Activated T-cell treated with anti-CD3 and anti-CD28 coated beads, Interleukin-2, amount 50 U/mL, for 4 hours (primary cell): ENCODE data around the gene GOLT1B. TPM values are rescaled to one million over a fixed set of nuclear protein-coding genes. Genes with fewer than 3 reads are reported as not detected.
"Not testable (repeated sequence)": the region's sequence is repeated elsewhere in the genome, so short reads cannot be mapped to it uniquely, and the experiment has no call there.

Experiments
- ATAC-seq, 2 donors: fragments of 200-7000 bp; cut with Tn5 transposase; one replicate each; pipeline ENCODE4 v1.10.0; 2021
- DNase-seq: peaks from one replicate; pipeline ENCODE4 v3.0.0-alpha.2; 2020
- H3K27me3 Mint-ChIP-seq: one replicate; pipeline ENCODE4 v1.8.0; 2021; ENCODE audit warnings: low read depth, mixed read lengths
- H3K36me3 Mint-ChIP-seq: one replicate; pipeline ENCODE4 v1.8.0; 2022; ENCODE audit warnings: mixed read lengths; ENCODE audit not compliant: insufficient read depth
- H3K4me1 Mint-ChIP-seq: one replicate; pipeline ENCODE4 v1.8.0; 2021; ENCODE audit warnings: low read depth, mixed read lengths
- H3K4me3 Mint-ChIP-seq: one replicate; pipeline ENCODE4 v1.8.0; 2021; ENCODE audit warnings: mild to moderate bottlenecking, moderate library complexity, mixed read lengths
- H3K9me3 Mint-ChIP-seq: one replicate; pipeline ENCODE4 v1.8.0; 2021; ENCODE audit warnings: mixed read lengths
- total RNA-seq, 3 donors: library from RNA; stranded (reverse); gene quantifications; one replicate each; pipeline ENCODE4 v1.2.1, GENCODE V29; 2021

GOLT1B gene, protein sequence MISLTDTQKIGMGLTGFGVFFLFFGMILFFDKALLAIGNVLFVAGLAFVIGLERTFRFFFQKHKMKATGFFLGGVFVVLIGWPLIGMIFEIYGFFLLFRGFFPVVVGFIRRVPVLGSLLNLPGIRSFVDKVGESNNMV
- 10 to 100 TPM; 45.5 to 49.8 (median 48.1) TPM for total RNA-seq

DNA sequence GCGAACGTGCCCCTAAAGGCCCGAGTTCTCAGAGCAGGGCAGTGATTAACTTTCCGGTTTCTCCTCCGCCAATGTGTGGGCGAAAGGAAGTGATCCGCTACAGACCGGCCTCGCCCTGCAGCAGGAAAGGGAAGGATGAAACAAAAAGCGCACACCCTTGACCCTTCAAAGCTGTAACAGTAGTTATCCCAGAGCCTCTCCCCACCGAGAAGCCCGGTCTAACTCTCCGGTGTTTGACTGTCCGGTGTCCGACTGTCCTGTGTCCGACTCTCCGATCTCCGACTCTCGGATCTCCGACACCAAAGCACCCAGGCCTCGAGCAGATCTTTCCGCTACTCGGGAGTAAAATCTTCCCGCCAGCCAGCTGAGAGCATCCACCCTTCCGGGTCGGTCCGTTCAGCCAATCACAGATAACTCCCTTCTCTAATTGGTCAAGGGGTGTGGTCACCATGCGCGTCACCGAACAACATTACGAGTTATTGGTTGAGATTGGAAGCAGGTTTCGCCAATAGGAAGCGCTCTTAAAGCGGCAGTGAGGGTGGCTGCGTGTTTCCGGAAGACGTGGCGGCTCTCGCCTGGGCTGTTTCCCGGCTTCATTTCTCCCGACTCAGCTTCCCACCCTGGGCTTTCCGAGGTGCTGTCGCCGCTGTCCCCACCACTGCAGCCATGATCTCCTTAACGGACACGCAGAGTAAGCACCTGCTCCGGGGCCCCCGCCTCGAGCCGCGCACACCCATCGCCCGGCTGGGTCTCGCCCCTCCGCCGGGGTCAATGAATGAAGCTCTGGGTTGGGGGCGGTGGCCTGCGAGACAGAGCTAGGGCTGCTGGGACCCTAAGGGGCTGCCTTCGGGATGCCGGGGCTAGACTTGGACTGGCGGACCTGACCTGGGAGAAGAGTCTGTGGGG lies at the start of gene GOLT1B, which contains the start of gene RECQL:
Gene GOLT1B, plus strand, starts transcription at position 532 of the 906 bp plus-strand sequence. Its CDS starts 135 bp downstream, at position 667.
Gene RECQL, minus strand, starts transcription at position 378 of the 906 bp plus-strand sequence. CDS start 2,065 bp downstream, outside the sequence.
- Mint-ChIP-seq H3K4me1 (peaks cover 58% of the 10 kb centered on the region), H3K4me3 (no peak within 1 kb of the TSS)
- peak; percentile 94 for ATAC-seq

DNA sequence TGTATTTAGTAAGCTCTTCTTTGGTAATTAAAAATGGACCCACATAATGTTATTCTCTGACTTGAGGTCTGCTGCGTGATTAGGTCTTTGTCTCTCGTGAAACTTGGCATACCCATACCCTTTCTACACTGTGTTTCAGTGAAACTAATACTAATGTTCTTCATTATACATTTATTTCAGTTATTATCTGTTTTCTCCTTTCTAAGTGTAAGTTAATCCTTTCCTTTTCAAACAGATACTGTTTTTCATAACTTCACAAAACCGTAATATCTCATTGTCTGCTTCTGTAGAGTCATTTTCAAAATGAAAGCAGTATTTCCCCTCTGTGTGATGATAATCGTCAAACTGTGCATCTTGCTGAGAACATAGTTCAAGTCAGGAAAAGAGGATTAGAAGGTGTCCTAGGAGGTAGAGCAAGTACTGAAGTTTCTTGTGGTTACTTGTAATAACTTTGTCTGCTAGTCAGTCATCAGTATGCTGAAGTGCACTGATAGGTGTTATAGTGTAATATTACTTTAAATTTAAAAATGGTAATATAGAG lies 48.2 kb upstream of the GOLT1B start:
- Mint-ChIP-seq H3K27me3 (no peaks in the 10 kb centered on the region), H3K4me1 (peaks cover 53% of the 10 kb centered on the region), H3K4me3 (peak overlapping the region; percentile 50), H3K9me3 (no peaks in the 10 kb centered on the region), H3K36me3 (peaks cover 41% of the 10 kb centered on the region)
- DNase-seq (no peak), ATAC-seq (peak; percentile 54)

More for the DNA sequence above, at the start of gene GOLT1B, which contains the start of gene RECQL:
- Mint-ChIP-seq H3K36me3 (peaks cover 23% of the 10 kb centered on the region), H3K9me3 (no peaks in the 10 kb centered on the region), H3K27me3 (no peaks in the 10 kb centered on the region)
- peak; percentile 83 for DNase-seq

DNA sequence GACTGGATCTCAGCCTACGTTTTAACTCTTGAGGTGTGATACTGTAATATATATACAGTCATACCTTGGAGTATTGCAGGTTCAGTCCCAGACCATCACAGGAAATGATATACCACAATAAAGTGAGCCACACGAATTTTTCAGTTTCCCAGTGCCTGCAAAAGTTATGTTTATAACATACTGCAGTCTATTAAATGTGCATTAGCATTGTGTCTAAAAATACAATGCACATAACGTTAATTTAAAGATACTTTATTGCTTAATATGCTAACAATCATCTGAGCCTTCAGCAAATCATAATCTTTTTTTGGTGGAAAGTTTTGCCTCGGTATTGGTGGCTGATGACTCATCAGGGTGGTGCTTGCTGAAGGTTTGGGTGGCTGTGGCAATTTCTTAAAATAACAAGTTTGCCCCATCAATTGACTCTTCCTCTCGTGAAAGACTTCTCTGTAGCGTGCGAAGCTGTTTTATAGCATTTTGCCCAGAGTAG lies 45.3 kb upstream of the GOLT1B start:
- peak; percentile 80 to 87 for ATAC-seq

DNA sequence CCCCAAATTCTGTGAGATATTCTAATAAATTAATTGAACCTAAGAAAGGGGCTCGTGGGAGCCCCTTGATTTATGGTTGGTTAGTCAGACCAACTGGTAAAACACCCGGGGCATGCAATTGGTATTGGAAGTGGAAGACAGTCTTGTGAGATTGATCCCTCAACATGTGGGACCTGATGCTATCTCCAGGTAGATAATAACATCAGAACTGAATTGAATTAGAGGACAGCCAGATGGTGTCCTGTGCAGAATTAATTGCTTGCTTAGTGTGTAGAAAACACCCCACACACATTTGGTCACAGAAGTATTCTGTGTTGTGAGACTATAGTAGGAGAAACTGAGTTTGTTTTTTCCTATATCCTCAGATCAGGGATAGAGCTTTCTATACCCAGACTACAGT lies 42.1 kb upstream of the GOLT1B start:
- Mint-ChIP-seq H3K27me3 (no peaks in the 10 kb centered on the region), H3K4me1 (peaks cover 37% of the 10 kb centered on the region), H3K9me3 (no peaks in the 10 kb centered on the region), H3K4me3 (no peak overlapping the region), H3K36me3 (peaks cover 53% of the 10 kb centered on the region)
- no peak for ATAC-seq
- no peak for DNase-seq

More for the DNA sequence above, 45.3 kb upstream of the GOLT1B start:
- peaks cover 54% of the 10 kb centered on the region for H3K4me1 Mint-ChIP-seq
- no peaks in the 10 kb centered on the region for H3K9me3 Mint-ChIP-seq
- DNase-seq, result peak; percentile 28
- no peaks in the 10 kb centered on the region for H3K27me3 Mint-ChIP-seq
- H3K4me3 Mint-ChIP-seq, result peak overlapping the region; percentile 42
- H3K36me3 Mint-ChIP-seq, result peaks cover 47% of the 10 kb centered on the region

DNA sequence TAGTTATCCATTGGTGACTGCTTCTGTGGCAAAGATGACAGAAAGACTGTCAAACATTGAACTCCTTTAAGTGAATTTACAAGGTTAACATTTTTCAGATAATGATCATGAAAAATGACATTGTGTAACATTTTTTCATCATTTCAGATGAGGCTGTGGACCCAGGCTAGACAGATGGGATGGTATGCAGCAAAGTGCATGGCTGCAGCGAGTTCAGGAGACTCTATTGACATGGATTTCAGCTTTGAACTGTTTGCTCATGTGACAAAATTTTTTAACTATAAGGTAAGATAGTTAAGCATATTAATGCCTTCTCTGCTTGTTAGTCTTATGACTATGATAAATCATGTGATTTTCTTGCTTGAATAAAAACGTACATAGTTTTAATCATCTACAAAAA lies 34.3 kb upstream of the GOLT1B start:
- not testable (repeated sequence) for H3K4me1 Mint-ChIP-seq, ATAC-seq, H3K27me3 Mint-ChIP-seq, H3K9me3 Mint-ChIP-seq, H3K4me3 Mint-ChIP-seq, DNase-seq
- H3K36me3 Mint-ChIP-seq, result peaks cover 40% of the 10 kb centered on the region

DNA sequence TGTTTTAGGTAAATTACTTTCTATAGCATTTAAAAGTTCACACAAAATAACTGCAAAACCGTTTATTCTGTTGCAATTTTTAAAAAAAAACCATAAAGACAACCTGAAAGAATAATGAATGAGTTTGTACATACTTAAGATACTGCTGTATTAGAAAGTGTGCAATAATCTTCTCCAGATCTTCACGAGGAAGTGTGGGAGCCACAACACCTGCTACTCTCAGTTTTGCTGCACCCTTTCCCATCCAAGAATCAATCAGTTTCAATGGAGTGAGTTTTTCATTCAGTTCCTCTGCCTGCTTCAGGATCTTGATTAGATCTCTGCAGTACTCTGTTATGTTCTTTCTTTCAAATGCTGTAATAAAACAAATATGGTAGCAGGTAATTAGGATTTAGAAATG lies 30.3 kb upstream of the GOLT1B start:
- no peaks in the 10 kb centered on the region for H3K27me3 Mint-ChIP-seq
- no peak for DNase-seq
- no peak for ATAC-seq
- H3K4me3 Mint-ChIP-seq, result no peak overlapping the region
- no peaks in the 10 kb centered on the region for H3K9me3 Mint-ChIP-seq
- peaks cover 38% of the 10 kb centered on the region for H3K36me3 Mint-ChIP-seq
- peaks cover 4% of the 10 kb centered on the region for H3K4me1 Mint-ChIP-seq

DNA sequence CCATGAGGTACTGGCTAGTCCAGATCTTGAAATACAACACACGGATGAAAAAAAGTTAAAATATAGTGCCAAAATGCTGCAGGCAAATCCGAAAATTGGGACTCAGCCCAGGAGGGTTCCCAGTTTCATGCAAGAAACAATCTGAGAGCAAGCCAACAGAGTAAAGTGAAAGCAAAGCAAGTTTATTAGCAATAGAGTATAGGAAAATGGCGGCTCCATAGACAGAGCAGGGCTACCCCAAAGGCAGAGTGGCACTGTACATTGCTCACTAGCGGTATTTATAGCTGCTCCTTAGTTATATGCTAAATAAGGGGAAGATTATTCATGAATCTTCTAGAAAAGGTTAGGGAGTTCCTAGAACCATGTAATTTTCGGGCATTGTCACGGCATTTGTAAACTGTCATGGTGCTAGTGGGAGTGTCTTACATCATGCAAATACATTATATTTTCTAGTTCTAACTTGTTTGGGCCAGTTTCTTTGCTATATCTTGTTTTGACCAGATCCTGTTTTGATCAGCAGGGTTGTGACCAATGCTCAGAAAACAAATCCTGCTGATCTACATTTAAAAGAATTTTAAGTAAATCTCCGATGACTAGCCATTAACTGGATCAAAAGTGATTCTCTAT lies 29.3 kb upstream of the GOLT1B start:
- no peak for ATAC-seq
- Mint-ChIP-seq H3K36me3 (peaks cover 41% of the 10 kb centered on the region), H3K9me3 (no peaks in the 10 kb centered on the region), H3K27me3 (no peaks in the 10 kb centered on the region), H3K4me1 (peaks cover 7% of the 10 kb centered on the region), H3K4me3 (no peak overlapping the region)
- DNase-seq, result no peak

DNA sequence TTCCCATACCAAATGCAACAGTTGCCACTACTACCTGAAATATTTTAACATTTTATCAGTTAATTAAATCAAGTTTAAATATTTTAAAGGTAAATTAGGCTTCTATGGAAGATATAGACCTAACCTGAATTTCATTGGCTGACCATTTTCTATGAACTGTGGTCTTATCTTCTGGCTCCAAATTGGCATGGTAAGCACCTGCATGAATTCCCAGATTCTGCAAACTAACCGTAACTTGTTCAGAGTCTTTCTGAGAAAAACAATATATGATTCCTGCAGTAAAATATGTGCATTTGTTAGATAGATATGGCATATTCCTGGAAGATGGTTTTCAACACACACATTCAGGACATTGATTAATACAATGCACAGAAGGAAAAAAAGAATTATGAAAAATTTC lies 26.0 kb upstream of the GOLT1B start:
- peaks cover 10% of the 10 kb centered on the region for H3K4me1 Mint-ChIP-seq
- ATAC-seq (no peak), DNase-seq (no peak)
- H3K27me3 Mint-ChIP-seq, result no peaks in the 10 kb centered on the region
- no peaks in the 10 kb centered on the region for H3K9me3 Mint-ChIP-seq
- peaks cover 32% of the 10 kb centered on the region for H3K36me3 Mint-ChIP-seq
- H3K4me3 Mint-ChIP-seq, result no peak overlapping the region

DNA sequence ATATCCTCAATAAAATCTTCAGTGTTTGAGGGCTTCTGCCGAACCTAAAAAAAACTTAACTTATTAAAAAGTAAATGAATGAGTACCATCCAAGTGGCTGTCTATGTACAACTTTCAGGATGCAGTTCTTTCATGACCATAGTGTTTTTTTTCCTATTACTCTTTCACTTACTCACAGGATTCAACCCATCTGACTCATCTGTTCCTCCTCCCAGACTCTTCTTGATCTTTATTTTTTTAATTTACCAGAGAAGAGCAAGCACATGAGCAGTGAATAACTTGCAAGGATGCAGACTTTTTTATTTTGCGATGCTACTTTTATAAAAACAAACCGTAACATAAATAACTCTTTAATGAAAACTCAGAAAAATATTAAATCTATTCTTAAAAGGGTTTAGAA lies 24.6 kb upstream of the GOLT1B start:
- Mint-ChIP-seq H3K4me3 (no peak overlapping the region), H3K9me3 (no peaks in the 10 kb centered on the region), H3K27me3 (no peaks in the 10 kb centered on the region), H3K4me1 (peaks cover 10% of the 10 kb centered on the region), H3K36me3 (peaks cover 28% of the 10 kb centered on the region)
- DNase-seq (no peak), ATAC-seq (peak; percentile 76 to 83)

DNA sequence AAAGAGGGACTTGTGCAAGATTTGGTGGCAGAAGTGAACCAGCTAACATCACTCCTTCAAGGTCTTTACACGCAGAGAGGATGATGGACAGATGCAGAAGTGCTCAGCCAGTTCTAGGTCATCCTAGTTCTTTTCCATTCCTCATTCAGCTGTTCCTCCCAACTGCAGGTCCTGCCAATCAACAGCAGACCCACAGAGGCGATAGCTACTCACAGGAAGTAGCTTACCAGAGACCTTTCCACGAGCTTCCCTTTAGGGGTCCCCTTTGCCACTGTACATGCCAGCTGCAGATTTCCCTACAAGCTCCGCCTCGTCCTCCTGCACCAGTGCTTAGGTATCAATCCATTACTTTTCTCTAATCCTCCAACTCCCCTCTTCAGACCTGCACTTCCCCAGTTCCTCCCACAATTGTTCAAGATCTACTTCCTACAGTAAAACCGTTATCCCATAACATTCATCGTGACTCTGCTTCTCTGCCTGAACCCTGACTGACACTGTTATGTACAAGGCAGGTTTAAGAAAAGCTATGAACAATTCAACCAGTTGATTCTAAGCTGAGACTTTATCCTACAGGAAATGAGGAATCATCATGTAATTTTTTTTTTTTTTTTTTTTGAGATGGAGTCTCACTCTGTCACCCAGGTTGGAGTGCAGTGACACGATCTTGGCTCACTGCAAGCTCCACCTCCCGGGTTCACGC lies 22.7 kb upstream of the GOLT1B start:
- H3K27me3 Mint-ChIP-seq, result no peaks in the 10 kb centered on the region
- peaks cover 18% of the 10 kb centered on the region for H3K36me3 Mint-ChIP-seq
- no peaks in the 10 kb centered on the region for H3K9me3 Mint-ChIP-seq
- H3K4me1 Mint-ChIP-seq, result peaks cover 10% of the 10 kb centered on the region
- DNase-seq (no peak), ATAC-seq (no peak)
- no peak overlapping the region for H3K4me3 Mint-ChIP-seq

DNA sequence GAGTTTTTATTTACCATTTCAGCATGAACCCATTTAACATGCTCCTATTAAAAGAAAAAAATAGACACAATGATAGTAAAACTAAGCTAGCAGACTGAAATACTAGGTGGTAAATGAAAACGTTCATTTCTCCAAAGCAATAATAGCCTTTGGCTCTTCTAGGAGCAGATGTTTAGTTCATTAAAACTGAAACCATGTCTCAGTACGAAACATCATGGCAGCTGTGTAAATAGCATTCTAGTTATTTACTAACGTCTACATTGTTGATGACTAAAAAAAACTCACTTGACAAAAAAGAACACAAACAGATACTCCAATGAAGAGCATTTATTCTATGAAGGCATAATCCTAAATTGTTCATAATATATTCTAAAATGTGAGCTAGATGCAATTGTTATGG lies 18.1 kb upstream of the GOLT1B start:
- Mint-ChIP-seq H3K4me3 (no peak overlapping the region), H3K36me3 (peaks cover 14% of the 10 kb centered on the region), H3K4me1 (peaks cover 5% of the 10 kb centered on the region), H3K9me3 (no peaks in the 10 kb centered on the region), H3K27me3 (no peaks in the 10 kb centered on the region)
- no peak for DNase-seq
- no peak for ATAC-seq

DNA sequence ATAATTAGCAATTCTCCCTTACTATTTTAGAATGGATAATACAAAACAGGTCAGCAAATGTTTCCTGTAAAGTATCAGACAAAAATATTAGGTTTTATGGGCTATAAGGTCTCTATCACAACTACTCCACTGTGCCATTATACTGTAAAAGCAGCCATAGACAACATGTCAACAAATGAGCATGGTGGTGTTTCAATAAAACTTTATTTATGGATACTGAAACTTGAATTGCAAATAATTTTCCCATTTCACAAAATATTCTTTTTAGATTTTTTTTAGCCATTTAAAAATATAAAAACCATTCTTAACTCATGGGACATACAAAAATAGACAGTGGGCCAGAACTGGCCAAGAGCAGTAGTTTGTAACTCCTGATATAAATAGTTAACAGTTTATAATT lies 15.6 kb upstream of the GOLT1B start:
- ATAC-seq, result no peak

DNA sequence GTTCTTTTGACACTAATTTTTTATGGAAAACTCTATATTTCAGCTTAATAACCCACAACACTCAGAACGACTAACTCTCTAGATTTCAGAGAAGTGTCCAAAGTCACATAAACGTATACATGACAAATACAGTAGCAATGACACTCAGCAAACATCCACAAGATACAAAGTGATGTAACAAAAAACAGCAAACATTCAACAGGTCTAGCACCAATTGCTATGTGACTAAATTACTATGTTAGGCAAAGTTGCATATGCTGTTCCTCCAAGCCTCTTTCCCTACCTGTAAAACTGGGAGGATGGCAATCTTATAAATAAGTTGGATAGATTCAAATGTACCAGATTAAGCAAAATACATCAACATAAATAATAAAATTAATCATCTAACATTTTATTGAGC lies 1.8 kb upstream of the GOLT1B start:
- H3K4me3 Mint-ChIP-seq, result no peak overlapping the region

More for the DNA sequence above, 15.6 kb upstream of the GOLT1B start:
- DNase-seq, result no peak
- Mint-ChIP-seq H3K4me1 (peaks cover 6% of the 10 kb centered on the region), H3K36me3 (peaks cover 30% of the 10 kb centered on the region), H3K4me3 (no peak overlapping the region), H3K9me3 (no peaks in the 10 kb centered on the region), H3K27me3 (no peaks in the 10 kb centered on the region)

More for the DNA sequence above, 1.8 kb upstream of the GOLT1B start:
- peaks cover 42% of the 10 kb centered on the region for H3K4me1 Mint-ChIP-seq
- no peak for DNase-seq
- no peak for ATAC-seq
- no peaks in the 10 kb centered on the region for H3K27me3 Mint-ChIP-seq
- H3K36me3 Mint-ChIP-seq, result peaks cover 31% of the 10 kb centered on the region
- H3K9me3 Mint-ChIP-seq, result no peaks in the 10 kb centered on the region
